NB4 (cell line): Measurements from ENCODE around the gene B4GALNT4.

Experiments used
- CTCF ChIP-seq: IDR thresholded peaks from one replicate; pipeline ENCODE4 v1.5.1; 2012; ENCODE audit warnings: low read depth, low read length
- MAX ChIP-seq: IDR thresholded peaks from 2 replicates; pipeline ENCODE4 v1.6.1; 2011; ENCODE audit warnings: low read depth, low read length

- TF ChIP-seq CTCF, result no peak
- TF ChIP-seq MAX, result no peak
Measured at GRCh38 chr11:340539-341512, 28.5 kb upstream of the B4GALNT4 start.
